ENCODE results near the gene PPM1B.

DNA sequence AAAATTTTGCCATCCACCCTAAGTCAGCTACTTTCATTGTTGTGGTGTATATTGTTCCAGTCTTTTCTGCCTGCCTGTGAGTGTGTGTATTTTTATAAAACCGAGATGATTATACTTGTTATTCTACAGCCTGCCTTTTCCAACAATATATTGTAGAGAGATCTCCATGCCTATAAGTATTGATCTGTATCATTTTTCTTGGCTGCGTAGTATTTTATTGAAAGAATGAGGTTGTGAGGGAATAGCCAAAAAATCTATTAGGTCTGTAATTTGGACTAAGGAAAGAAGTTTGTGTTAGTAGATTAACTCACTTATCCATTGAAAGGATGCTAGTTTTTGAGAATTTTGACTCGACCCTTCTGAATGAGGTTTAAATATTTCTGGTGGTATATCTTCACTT lies 34.9 kb downstream of the PPM1B start:
- TF ChIP-seq POLR2A (IDR thresholded peaks at IDR 0.05), result no peak
- TF ChIP-seq, protein P1, sequence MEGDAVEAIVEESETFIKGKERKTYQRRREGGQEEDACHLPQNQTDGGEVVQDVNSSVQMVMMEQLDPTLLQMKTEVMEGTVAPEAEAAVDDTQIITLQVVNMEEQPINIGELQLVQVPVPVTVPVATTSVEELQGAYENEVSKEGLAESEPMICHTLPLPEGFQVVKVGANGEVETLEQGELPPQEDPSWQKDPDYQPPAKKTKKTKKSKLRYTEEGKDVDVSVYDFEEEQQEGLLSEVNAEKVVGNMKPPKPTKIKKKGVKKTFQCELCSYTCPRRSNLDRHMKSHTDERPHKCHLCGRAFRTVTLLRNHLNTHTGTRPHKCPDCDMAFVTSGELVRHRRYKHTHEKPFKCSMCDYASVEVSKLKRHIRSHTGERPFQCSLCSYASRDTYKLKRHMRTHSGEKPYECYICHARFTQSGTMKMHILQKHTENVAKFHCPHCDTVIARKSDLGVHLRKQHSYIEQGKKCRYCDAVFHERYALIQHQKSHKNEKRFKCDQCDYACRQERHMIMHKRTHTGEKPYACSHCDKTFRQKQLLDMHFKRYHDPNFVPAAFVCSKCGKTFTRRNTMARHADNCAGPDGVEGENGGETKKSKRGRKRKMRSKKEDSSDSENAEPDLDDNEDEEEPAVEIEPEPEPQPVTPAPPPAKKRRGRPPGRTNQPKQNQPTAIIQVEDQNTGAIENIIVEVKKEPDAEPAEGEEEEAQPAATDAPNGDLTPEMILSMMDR (IDR thresholded peaks at IDR 0.05), result no peak
